Caki2 (cell line): Measurements from ENCODE around the gene NPBWR2. TPM values are rescaled to one million over a fixed set of nuclear protein-coding genes. Genes with fewer than 3 reads are reported as not detected.

Source experiments
- DNase-seq: peaks from one replicate; pipeline ENCODE4 v3.0.0-alpha.2; 2015; ENCODE audit warnings: low read depth
- in situ Hi-C: cut with HindIII; loops from 2 replicates; pipeline ENCODE4 v1.10.0; 2016; ENCODE audit warnings: low sequenced_read_pairs, low pct_unique_long_range_greater_than_20kb, mixed read lengths
- total RNA-seq: library from RNA; depleted of rRNA; stranded (reverse); fragments of >200 nt; shearing (Covaris generic); gene quantifications from 2 replicates; pipeline ENCODE4 v1.2.3, GENCODE V29; 2014; ENCODE audit warnings: low replicate concordance; rRNA removed

NPBWR2 gene
- not detected in 2 replicates for total RNA-seq

GRCh38 chr20:64106981-64107735 lies at the start of gene NPBWR2:
NPBWR2 (minus strand) TSS chr20:64107565; CDS start chr20:64106831, 734 bp downstream.
- no peak for DNase-seq
- in situ Hi-C loops, result no loop called here

GRCh38 chr20:64156136-64156885 lies 48.9 kb upstream of the NPBWR2 start:
- DNase-seq, result no peak
- in situ Hi-C loops, result no loop called here

GRCh38 chr20:64155258-64156135 lies 48.1 kb upstream of the NPBWR2 start:
- in situ Hi-C loops, result no loop called here
- no peak for DNase-seq

- DNase-seq, result no peak
- in situ Hi-C loops, result no loop called here
Observed at GRCh38 chr20:64154590-64155257, 47.4 kb upstream of the NPBWR2 start.

GRCh38 chr20:64153861-64154589 lies 46.7 kb upstream of the NPBWR2 start:
- in situ Hi-C loops, result no loop called here
- DNase-seq, result no peak

GRCh38 chr20:64153410-64153809 lies 46.0 kb upstream of the NPBWR2 start:
- in situ Hi-C loops, result no loop called here
- no peak for DNase-seq

GRCh38 chr20:64152906-64153305 lies 45.5 kb upstream of the NPBWR2 start:
- in situ Hi-C loops, result no loop called here
- DNase-seq, result no peak

- in situ Hi-C loops, result no loop called here
- DNase-seq, result no peak
Observed at GRCh38 chr20:64151633-64152530, 44.5 kb upstream of the NPBWR2 start.

- in situ Hi-C loops, result no loop called here
- no peak for DNase-seq
Observed at GRCh38 chr20:64150756-64151632, 43.6 kb upstream of the NPBWR2 start.

GRCh38 chr20:64149809-64150560 lies 42.6 kb upstream of the NPBWR2 start:
- in situ Hi-C loops, result no loop called here
- no peak for DNase-seq

GRCh38 chr20:64149141-64149540 lies 41.8 kb upstream of the NPBWR2 start:
- DNase-seq, result no peak
- in situ Hi-C loops, result no loop called here

GRCh38 chr20:64148581-64148980 lies 41.2 kb upstream of the NPBWR2 start:
- DNase-seq, result no peak
- in situ Hi-C loops, result no loop called here

- DNase-seq, result no peak
- in situ Hi-C loops, result no loop called here
Observed at GRCh38 chr20:64146936-64147477, 39.6 kb upstream of the NPBWR2 start.

- in situ Hi-C loops, result no loop called here
- no peak for DNase-seq
Observed at GRCh38 chr20:64146301-64146935, 39.1 kb upstream of the NPBWR2 start.
